Heart left ventricle (tissue), 13 donors: ENCODE measurements around the gene TEX2.

Source experiments
- CTCF ChIP-seq, 12 donors: fragments of 200-600 bp; sonication (generic) in 4 of 12; IDR thresholded peaks; one replicate each; pipeline versions ENCODE4 v1.5.0 to v1.8.0; 2018 to 2022; ENCODE audit warnings: antibody characterized with exemption in 12 of 12, mild to moderate bottlenecking in 5 of 12
- POLR2A ChIP-seq, 2 donors: fragments of 450-650 bp; IDR thresholded peaks; one replicate each; pipeline ENCODE4 v1.6.1; 2017; ENCODE audit warnings: antibody characterized with exemption in 2 of 2, mild to moderate bottlenecking in 2 of 2, moderate library complexity in 2 of 2
- donor health status: ischemic (EF 13 %, LVEDD 7.1; RV severe dilation, severe dysfunction).
- donor health status: DM: no; HTN: yes; CAD: no.
- donor health status: DM: no; HTN: no; CAD: no.
- donor health status: ischemic (EF 25% LVEDD 6.9; RV normal size, moderate dysfunction).
- donor health status: ischemic (EF 25% LVEDD 5.7; RV mildly dilated, moderate dysfunction).
- donor health status: ischemic (EF 35%, LVEDD 5.7; RV mildly dilated, moderate dysfunction).
- donor health status: nonischemic (EF 11% LVEDD 7.7; RV severe dilation, severe dysfunction).
- donor health status: DM: yes; HTN: yes; CAD: no.
- donor health status: PGD.
- donor health status: ischemic (EF 29% LVEDD 5.4; RV normal size, mild dysfunction).
- donor health status: nonischemic (EF 23%, LVEDD 6.1; RV moderate dilation, normal function).

- TF ChIP-seq CTCF (IDR thresholded peaks at IDR 0.05) (no peak), POLR2A (IDR thresholded peaks at IDR 0.05) (no peak)
Measured at GRCh38 chr17:64158831-64159590, 104.0 kb downstream of the TEX2 start.
